NCI-H2107 (cell line): Measurements from ENCODE around the gene WDR31.
"Not testable (repeated sequence)": the region's sequence is repeated elsewhere in the genome, so short reads cannot be mapped to it uniquely, and the experiment has no call there.

Source experiments
- DNase-seq: peaks from one replicate; lab custom pipeline; 2025; lab: John Stamatoyannopoulos, UW

WDR31 gene

DNA sequence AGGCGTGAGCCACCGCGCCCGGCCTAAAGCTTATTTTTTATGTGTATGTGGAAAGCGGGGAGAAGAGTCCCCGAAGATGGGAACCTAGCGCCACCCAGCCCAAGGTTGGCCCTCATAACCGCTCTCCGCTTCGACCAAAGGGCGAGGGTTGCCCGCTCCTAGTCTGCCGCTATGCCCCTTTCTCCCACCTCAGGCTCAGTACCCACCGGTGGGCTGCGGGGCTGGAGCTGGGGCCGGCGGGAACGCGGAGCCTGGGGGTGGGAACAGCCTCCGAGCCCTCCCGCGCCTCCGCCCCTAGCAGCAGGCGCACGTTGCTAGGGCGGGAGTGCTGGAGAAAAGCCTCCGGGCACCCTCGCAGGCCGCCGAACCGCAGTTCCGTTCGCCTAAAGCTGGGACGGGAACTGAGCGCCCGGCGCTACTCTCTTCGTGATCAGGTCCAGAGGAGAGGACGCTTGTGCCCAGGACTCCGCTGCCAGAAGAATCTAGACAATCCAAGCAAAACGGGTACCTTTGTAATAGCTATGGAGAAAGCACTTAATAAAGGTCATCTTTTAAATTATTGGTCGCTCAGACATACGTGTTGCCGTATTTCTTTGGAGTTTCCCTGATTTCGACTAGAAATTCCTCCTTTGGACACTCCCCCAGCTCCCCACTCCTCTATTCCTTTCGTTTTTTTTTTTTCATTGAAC is at the start of gene WDR31:
Gene WDR31 (minus strand): TSS at position 265 of the 689 bp plus-strand sequence. CDS start 8,253 bp downstream, outside the sequence.
- DNase-seq = peak; percentile 57

DNA sequence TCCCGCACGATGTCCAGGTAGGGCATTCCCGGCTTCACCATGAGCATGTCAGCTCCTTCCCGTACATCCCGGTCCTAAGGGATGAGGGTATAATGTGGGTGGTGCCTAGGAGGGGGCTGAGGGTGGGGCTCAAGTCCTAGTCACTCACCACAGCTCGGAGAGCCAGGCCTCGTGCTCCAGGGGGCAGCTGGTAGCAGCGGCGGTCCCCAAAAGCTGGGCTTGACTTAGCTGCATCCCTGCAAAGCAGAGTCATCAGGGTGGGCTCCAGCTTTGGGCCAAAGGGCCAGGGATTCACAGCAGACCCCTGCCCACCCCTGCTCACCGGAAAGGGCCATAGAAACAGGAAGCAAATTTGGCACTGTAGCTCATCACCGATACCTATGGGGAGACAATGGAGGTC is 49.4 kb upstream of the WDR31 start:
- DNase-seq = no peak

DNA sequence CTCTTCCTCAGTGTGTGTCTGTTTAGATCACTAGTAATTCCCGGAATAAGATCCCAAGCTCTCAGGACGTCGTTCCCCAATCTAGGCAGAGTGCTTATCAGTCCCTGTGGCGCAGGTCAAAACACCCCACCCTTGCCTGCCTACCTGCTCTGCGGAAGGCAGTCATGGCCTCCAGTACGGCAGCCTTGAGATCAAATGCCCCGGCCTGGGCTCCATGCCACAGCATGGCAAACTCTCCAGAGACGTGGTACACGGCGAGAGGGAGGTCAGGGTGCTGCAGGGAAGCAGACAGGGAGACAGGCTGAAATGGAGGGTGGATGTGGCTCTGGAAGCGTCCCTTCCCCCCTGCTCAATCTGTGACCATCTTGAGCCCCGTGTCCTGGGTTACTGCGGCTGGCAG is 48.8 kb upstream of the WDR31 start:
- DNase-seq = no peak

GRCh38 chr9:113387560-113388230 is 47.6 kb upstream of the WDR31 start:
- DNase-seq = no peak

DNA sequence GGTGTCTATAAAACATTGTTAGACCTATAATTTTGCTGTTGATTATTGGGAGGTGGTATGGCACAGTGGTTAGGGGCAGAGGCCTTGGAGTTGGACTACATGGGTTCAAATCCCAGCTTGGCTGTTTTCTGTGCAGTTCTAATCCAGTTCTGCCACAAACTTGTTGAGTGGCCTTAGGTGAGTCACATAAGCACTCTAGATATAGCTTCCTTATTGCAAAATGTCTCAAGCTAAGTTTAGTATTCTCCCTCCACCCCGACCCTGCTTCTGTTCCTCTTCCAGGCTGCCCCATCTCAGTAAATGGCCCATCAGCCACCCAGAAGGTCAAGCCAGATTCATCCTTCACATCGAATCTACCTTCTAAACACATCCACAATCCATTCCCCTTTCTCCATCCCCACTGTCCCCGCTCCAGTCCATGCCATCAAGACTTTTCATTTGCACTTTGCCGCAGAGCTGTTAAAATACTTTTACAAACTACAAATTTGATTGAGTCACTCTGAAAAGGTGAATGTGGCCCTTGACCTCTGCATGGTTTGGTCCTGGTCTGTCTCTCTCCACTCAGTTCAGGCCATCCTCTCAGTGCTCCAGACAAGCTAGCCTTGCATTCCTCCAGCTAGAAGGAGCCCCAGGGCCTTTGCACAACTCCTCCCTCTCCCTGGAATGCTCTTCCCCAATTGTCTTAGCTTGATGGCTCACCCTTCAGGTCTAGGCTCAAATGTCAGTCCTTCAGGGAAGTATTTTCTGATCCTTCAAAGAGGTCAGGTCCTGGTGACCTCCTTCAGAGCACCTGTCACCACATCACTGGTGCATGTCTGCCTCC is 46.7 kb upstream of the WDR31 start:
- no peak for DNase-seq

GRCh38 chr9:113381909-113382411 is 41.9 kb upstream of the WDR31 start:
- DNase-seq = no peak

DNA sequence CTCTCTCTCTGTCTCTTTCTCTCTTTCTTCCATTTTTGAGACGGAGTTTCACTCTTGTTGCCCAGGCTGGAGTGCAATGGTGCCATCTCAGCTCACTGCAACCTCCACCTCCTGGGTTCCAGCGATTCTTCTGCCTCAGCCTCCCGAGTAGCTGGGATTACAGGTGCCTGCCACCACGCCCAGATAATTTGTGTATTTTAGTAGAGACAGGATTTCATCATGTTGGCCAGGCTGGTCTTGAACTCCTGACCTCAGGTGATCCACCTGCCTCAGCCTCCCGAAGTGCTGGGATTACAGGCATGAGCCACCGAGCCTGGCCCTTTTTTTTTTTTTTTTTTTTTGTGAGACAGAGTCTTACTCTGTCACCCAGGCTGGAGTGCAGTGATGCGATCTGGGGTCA is 41.4 kb upstream of the WDR31 start:
- not testable (repeated sequence) for DNase-seq

DNA sequence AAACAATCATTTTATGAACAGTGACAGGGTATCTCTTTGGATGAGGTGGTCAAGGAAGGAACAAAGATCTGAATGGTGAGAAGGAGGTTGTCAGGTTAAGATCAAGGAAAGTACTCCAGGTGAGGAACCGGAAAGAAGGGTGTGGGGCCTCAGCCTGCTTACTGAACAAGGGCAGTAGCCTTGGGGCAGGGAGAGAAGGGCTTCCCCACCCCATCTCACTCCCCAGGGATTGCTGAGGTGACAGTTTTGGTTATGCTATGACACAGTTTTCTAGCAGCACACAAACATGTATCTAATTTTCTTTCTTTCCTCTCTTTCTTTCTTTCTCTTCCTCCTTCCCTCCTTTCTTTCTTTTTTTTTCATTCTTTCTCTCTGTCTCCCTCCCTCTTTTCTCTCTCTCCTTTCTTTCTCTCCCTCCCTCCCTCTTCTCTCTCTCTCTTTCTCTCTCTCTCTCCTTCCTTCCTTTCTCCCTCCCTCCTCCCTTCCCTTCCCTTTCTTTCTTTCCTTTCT is 40.8 kb upstream of the WDR31 start:
- no peak for DNase-seq

GRCh38 chr9:113379829-113380210 is 39.7 kb upstream of the WDR31 start:
- DNase-seq = not testable (repeated sequence)

- DNase-seq = not testable (repeated sequence)
These were observed 39.2 kb upstream of the WDR31 start for GRCh38 chr9:113379094-113379828.

- DNase-seq = peak; percentile 52
These were observed 36.8 kb upstream of the WDR31 start, which contains the start of gene HDHD3 for GRCh38 chr9:113376634-113377567. TSS of gene HDHD3 (minus strand) at chr9:113376986. CDS start at chr9:113374354, 2,632 bp downstream.

- no peak for DNase-seq
These were observed 35.3 kb upstream of the WDR31 start for GRCh38 chr9:113375057-113376023.

DNA sequence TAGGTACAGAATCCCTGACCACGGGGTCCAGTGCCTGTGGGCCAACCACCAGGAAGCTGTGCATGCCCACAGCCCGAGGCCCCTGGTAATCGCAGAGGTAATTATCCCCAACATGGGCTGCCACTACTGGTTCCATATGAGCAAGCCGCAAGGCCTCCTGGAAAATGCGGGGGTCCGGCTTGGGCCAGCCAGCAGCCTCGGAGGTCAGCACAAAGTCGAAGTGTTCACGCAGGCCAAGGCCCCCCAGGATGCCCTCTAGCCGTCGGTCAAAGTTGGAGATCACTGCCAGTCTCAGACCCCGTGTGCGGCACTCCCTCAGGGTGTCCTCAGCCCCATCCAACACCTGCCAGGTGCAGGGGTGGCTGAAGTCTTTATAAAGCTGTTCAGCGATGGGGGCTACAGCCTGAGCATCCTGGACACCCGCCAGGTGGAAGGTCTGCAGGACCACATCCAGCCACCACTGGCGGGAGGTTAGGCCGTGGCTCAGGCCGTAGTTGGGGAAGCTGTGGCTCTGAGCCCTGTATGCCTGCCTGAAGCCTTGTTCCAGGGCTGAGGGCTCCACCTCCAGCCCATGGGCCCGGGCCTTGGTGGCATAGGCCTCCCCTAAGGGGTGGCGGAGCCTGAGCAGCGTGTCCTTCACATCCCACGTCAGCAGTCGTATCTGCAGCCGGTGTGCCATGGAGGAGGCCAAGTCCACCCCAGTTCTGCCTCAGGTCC is 33.8 kb upstream of the WDR31 start:
- DNase-seq = no peak

GRCh38 chr9:113373256-113373655 is 33.2 kb upstream of the WDR31 start:
- DNase-seq = no peak

DNA sequence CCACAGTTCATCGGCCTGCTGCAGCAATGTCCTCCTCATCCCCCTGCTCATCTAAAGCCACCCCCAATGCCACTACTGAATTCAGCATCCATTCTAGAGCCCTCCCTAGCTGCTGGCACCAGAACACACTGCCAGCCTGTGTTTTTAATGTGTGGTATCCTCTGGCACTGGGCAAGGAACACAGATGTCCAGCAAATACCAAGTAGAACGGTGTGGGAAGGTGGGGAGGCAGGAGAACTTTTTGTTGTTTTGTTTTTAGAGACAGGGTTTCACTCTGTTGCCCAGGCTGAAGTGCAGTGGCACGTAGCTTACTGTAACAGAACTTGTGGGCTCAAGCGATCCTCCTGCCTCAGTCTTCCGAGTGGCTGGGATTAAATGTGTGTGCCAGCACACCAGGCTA is 32.0 kb upstream of the WDR31 start:
- DNase-seq = no peak

DNA sequence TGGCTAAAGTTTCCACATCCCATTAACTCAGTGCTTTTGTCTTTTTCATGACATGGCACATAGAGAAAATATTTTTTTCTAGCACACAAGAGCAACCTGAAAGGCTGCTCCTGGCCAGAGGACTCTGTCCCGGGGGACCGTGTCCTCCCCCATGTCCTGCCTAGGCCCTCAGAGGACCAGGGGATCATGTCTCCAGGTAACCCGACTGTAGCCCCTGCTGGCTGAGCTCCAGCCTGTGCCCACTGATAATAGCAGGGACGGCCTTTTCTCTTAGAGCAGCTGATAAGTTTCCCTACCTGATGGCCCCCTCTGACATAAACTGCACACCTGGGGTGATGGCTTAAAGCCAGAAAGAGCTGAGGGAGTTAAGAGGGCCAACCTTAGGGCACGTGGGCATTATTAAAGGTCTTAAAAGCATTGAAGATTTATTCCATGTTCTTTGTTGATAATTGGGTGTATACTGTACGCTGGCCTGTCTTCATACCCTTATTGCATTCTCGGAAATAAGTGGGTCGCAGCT is 30.8 kb upstream of the WDR31 start:
- no peak for DNase-seq

DNA sequence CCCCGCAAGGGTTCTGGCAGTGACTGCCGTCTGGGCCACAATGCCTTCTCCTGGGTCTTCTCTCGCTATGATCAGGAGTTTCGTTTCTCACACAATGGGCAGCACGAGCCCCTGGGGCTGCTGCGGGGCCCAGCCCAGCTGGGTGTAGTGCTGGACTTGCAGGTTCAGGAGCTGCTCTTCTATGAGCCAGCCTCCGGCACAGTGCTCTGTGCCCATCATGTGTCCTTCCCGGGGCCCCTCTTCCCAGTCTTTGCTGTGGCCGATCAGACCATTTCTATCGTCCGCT is 29.7 kb upstream of the WDR31 start:
- DNase-seq = no peak

DNA sequence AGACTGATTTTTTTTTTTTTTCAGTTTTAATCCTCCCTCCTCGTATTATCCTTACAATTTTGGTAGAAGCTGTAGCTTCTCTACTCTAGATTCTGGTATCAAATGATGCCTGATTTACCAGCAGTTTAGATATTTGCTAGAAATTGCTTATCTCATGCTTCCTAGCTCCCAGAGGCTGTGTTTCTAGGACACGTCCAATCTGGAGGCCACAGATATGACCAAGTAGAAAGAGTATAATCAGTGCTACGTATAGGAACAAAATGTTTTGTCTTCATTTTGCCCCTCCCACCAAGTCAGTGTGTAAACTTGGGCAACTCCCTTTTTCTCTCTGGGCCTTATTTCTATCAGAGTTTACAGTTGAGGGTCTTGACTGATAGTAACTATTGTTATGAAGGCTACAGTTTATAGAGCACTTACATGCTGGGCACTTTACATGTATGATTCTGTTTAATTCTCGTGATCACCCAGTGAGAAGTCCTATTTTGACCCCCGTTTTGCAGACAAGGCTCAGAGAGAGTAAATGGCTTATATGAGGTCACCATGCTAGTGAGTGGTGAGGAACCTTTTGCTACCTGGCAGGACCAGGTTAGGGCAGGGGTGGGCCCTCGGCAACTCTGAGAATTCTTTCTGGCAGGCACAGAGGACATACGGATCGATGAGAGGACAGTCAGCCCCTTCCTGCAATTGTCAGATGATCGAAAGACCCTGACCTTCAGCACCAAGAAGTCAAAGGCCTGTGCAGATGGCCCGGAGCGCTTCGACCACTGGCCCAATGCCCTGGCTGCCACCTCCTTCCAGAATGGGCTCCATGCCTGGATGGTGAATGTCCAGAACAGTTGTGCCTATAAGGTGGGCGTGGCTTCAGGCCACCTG is 29.1 kb upstream of the WDR31 start:
- no peak for DNase-seq
